Skeletal muscle satellite cell (primary cell): ENCODE data around the gene SAMHD1.
"Not testable (repeated sequence)": the region's sequence is repeated elsewhere in the genome, so short reads cannot be mapped to it uniquely, and the experiment has no call there.

Source experiments
- H3K27me3 ChIP-seq: 2 replicates; pipeline ENCODE4 v1.7.0; 2013; ENCODE audit warnings: low read length; ENCODE audit not compliant: control insufficient read depth, insufficient read depth
- H3K36me3 ChIP-seq: 2 replicates; pipeline ENCODE4 v1.7.0; 2013; ENCODE audit warnings: mild to moderate bottlenecking, control low read depth, low read length; ENCODE audit not compliant: insufficient read depth
- H3K4me1 ChIP-seq: 2 replicates; pipeline ENCODE4 v1.7.0; 2013; ENCODE audit warnings: low read length; ENCODE audit not compliant: control insufficient read depth, insufficient read depth
- H3K4me2 ChIP-seq: 2 replicates; pipeline ENCODE4 v1.7.0; 2013; ENCODE audit warnings: mild to moderate bottlenecking, low read length
- H3K4me3 ChIP-seq: 2 replicates; pipeline ENCODE4 v1.7.0; 2013; ENCODE audit warnings: low read length
- H3K9ac ChIP-seq: 2 replicates; pipeline ENCODE4 v1.7.0; 2013; ENCODE audit warnings: mild to moderate bottlenecking, low read depth, low read length, moderate library complexity
- H3K9me3 ChIP-seq: replicated peaks from 2 replicates; pipeline ENCODE4 v1.7.0; 2013; ENCODE audit warnings: mild to moderate bottlenecking, control low read depth, low read length

SAMHD1 gene

DNA sequence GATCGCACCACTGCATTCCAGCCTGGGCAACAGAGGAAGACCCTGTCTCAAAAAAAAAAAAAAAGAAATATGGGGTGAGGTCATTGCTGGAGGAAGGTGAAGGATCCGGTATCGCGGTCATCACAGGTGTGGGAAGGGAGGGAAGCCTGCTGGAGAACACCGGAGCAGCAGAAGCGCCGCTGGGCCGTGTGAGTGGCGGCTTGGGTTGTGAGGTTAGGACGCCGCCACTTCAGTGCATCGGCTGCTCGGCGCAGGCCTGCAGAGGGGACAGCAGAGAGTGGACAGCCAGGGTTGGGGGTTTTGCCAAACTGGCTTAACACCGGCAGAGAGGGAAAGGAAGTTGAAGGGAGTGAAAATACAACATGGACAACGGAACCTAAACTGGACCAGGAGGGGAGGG, 70.2 kb downstream of the SAMHD1 start:
- H3K36me3 ChIP-seq: no peaks in the 10 kb centered on the region
- peaks cover 26% of the 10 kb centered on the region for H3K27me3 ChIP-seq
- no peak overlapping the region for H3K4me2 ChIP-seq
- no peaks in the 10 kb centered on the region for H3K9me3 ChIP-seq
- no peak overlapping the region for H3K4me3 ChIP-seq
- no peaks in the 10 kb centered on the region for H3K4me1 ChIP-seq
- H3K9ac ChIP-seq: no peak overlapping the region

GRCh38 chr20:36880741-36881250, 70.7 kb downstream of the SAMHD1 start:
- Histone ChIP-seq H3K9ac (no peak overlapping the region), H3K9me3 (no peaks in the 10 kb centered on the region), H3K4me2 (no peak overlapping the region), H3K36me3 (no peaks in the 10 kb centered on the region), H3K4me1 (no peaks in the 10 kb centered on the region), H3K27me3 (peaks cover 26% of the 10 kb centered on the region), H3K4me3 (no peak overlapping the region)

GRCh38 chr20:36878941-36879340, 72.6 kb downstream of the SAMHD1 start:
- Histone ChIP-seq H3K9me3 (no peaks in the 10 kb centered on the region), H3K9ac (no peak overlapping the region), H3K4me2 (no peak overlapping the region), H3K4me3 (no peak overlapping the region), H3K4me1 (no peaks in the 10 kb centered on the region), H3K27me3 (peaks cover 26% of the 10 kb centered on the region), H3K36me3 (no peaks in the 10 kb centered on the region)

DNA sequence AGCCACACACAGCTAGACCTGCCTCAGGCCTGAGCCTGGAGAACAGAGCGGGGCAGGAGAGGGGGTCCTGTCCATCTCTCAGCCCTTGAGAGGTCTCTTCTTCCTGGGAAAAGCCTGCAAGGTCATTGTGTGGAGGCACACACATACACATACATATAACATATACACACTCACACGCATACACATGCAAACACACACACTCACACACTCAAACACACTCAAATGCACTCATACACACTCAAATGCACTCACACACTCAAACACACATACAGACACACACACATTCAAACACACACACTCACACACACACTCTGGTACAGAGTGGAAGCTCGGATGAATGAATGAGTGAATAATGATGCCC, 75.1 kb downstream of the SAMHD1 start:
- no peak overlapping the region for H3K4me3 ChIP-seq
- H3K9me3 ChIP-seq: no peaks in the 10 kb centered on the region
- peaks cover 26% of the 10 kb centered on the region for H3K27me3 ChIP-seq
- H3K4me1 ChIP-seq: no peaks in the 10 kb centered on the region
- no peak overlapping the region for H3K4me2 ChIP-seq
- H3K36me3 ChIP-seq: no peaks in the 10 kb centered on the region
- H3K9ac ChIP-seq: no peak overlapping the region

- Histone ChIP-seq H3K4me1 (no peaks in the 10 kb centered on the region), H3K9me3 (no peaks in the 10 kb centered on the region), H3K9ac (no peak within 1 kb of the TSS), H3K4me3 (no peak within 1 kb of the TSS), H3K36me3 (no peaks in the 10 kb centered on the region), H3K4me2 (no peak within 1 kb of the TSS), H3K27me3 (peaks cover 23% of the 10 kb centered on the region)
Observed at GRCh38 chr20:36875702-36876472, 75.6 kb downstream of the SAMHD1 start, which contains the start of gene TLDC2. TSS of gene TLDC2 (plus strand) at chr20:36876138. CDS start at chr20:36876175, 37 bp downstream.

GRCh38 chr20:36875093-36875492, 76.4 kb downstream of the SAMHD1 start:
- not testable (repeated sequence) for H3K9me3 ChIP-seq, H3K4me1 ChIP-seq, H3K4me3 ChIP-seq, H3K36me3 ChIP-seq, H3K4me2 ChIP-seq, H3K9ac ChIP-seq
- H3K27me3 ChIP-seq: peaks cover 17% of the 10 kb centered on the region

DNA sequence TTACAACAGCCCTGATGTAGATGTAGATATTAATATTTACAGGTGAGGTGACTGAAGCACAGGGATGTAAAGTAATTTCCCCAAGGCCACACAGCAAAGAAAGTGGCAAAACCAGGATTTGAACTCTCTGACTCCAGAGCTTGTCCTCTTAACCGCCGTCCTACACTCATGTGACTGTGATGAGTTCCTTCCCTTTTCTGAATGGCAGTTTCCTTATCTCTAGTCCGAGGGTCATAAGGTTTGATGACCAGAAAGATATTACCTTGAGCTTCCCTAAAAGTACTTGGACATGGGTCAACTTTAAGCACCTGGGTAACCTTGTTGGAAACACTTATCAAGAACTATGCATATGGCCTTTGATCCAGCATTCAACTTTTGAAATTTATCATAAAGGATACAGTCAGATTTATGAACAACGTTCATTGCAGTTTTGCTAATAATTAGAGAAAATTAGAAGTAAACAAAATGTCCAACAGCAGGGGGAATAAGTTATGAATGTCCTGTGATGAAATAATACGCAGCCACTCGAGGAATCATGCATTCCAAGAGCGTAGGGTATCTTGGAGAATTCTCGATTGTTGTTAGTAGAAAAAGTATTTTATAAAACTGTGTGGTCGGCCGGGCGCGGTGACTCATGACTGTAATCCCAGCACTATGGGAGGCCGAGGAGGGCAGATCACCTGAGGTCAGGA, 77.9 kb downstream of the SAMHD1 start:
- no peaks in the 10 kb centered on the region for H3K4me1 ChIP-seq
- peaks cover 15% of the 10 kb centered on the region for H3K27me3 ChIP-seq
- no peak overlapping the region for H3K9ac ChIP-seq
- no peaks in the 10 kb centered on the region for H3K9me3 ChIP-seq
- H3K36me3 ChIP-seq: no peaks in the 10 kb centered on the region
- H3K4me3 ChIP-seq: no peak overlapping the region
- H3K4me2 ChIP-seq: no peak overlapping the region

DNA sequence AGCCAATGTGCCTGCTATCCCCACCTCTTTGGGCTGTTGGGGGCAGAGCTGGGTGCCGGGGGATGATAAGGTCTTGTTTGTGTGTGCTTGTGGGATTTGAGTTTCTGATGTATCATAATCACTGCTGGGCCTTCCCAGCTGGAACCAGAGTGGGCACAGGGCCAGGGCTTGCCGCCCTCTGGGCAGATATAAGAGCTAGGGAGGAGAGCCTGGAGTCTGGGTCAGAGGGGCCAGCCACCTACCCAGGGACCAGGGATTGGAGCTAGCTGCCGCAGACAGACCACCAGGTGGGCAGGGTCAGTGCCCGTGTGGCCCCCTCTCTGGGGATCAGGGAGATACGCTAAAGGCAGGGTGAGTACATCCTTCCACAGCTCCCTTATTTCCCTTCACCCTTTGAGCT, 78.7 kb downstream of the SAMHD1 start:
- no peaks in the 10 kb centered on the region for H3K4me1 ChIP-seq
- H3K27me3 ChIP-seq: peaks cover 9% of the 10 kb centered on the region
- no peaks in the 10 kb centered on the region for H3K36me3 ChIP-seq
- no peak overlapping the region for H3K4me2 ChIP-seq
- no peak overlapping the region for H3K9ac ChIP-seq
- H3K9me3 ChIP-seq: no peaks in the 10 kb centered on the region
- no peak overlapping the region for H3K4me3 ChIP-seq

GRCh38 chr20:36871640-36872570, 79.6 kb downstream of the SAMHD1 start:
- Histone ChIP-seq H3K4me1 (no peaks in the 10 kb centered on the region), H3K4me3 (no peak overlapping the region), H3K4me2 (no peak overlapping the region), H3K9me3 (no peaks in the 10 kb centered on the region), H3K9ac (no peak overlapping the region), H3K36me3 (no peaks in the 10 kb centered on the region), H3K27me3 (peaks cover 7% of the 10 kb centered on the region)

DNA sequence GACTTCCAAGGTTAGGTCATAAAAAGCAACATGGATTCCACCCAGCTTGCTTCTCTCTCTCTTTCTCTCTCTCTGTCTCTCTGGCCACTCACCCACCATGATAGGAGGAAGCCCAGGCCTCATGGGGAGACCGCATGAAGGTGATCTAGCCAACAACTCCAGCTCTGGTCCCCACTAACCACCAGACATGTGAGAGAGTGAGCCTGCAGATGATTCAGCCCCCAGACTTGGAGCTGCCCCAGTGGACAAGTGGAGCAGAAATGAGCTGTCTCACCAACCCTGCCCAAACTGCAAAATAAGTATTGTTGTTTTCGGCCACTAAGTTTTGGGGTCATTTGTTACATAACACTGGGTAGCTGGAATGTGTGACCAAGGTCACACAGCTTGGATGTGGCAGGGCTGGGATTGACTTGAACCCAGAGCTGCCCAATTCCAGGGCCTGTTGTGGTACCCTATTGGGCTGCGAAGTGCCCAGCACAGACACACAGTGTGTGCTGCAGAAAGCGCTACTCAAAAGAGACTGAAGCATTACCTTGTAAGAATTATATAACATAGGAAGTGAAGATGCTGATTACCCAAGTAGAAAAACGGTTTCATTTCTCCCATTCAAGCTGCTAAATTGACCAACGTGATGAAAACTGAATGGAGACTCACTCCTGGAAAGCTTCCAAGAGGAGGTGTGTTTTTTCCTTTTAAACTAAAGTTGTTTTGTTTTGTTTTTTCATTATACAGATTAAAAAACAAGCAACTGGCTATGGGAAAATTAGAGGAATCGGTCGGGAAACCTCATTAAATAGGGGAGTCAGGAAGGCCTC, 84.6 kb downstream of the SAMHD1 start:
- no peak overlapping the region for H3K9ac ChIP-seq
- H3K9me3 ChIP-seq: no peaks in the 10 kb centered on the region
- H3K36me3 ChIP-seq: no peaks in the 10 kb centered on the region
- peaks cover 4% of the 10 kb centered on the region for H3K4me1 ChIP-seq
- H3K4me2 ChIP-seq: no peak overlapping the region
- H3K27me3 ChIP-seq: peaks cover 3% of the 10 kb centered on the region
- H3K4me3 ChIP-seq: no peak overlapping the region
